ENCODE results near the gene SORBS1. TPM values are rescaled to one million over a fixed set of nuclear protein-coding genes. Genes with fewer than 3 reads are reported as not detected.
A peak's percentile ranks its signal among the peaks of the same experiment; 100 is the strongest.

Gene SORBS1
- total RNA-seq, 1 donor from 2014 or later = 703 TPM

DNA sequence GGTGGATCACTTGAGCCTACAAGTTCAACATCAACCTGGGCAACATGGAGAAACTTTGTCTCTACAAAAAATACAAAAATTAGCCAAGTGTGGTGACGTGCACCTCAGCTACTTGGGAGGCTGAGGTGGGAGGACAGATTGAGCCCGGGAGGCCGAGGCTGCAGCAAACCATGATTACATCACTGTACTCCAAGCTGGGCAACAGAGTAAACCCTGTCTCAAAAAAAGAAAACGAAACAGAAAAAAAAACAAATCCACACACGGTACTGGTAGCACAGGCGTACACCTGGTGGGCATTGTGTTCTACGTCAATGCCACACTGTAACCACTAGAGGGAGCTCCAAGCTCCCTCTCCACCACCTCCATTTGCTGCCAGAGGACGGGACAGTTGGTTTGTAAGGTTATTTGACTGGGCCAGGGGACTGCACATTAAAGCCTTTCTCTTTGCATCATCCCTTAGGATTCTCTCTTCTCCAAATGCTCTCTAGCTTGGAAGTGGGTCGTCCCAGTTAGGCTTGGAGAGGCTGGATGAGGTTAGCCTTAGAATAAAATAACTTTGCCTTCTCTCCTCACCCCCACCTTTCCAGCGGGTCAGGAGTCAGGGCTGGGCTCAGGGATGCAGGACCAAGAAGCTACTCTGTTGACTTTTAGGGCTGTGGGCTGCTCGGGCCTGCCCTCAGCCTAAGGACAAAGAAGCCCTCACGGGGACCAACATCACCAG is 130.8 kb downstream of the SORBS1 start:
- ATAC-seq = peak; percentile 74
- intact Hi-C loops (cut with micrococcal nuclease) = no loop called here

DNA sequence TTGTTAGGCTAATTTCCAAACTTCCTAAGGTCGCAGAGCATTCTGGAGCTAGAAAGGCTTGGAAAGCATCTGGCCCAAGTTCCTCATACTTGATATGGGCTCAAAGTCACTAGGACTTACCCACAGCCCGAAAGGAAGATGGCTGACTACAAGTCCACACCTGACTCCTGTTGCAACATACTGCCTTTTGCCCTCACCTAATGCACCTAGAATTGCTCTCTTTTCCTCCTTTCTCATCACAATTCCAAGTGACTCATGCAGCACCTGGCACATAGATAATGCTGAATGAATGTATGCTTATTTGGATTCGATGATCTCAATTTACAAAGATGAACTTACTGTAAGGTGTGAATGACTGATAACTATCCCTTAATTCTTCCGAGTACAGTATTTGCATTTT is 131.5 kb downstream of the SORBS1 start:
- intact Hi-C loops (cut with micrococcal nuclease) = loop anchor here (5.0 to 10.0 kb wide), 2 partner anchors 55 to 173 kb away; no protein-coding TSS in a partner anchor
- no peak for ATAC-seq
- DNase-seq = no peak

More for the DNA sequence above, 130.8 kb downstream of the SORBS1 start:
- DNase-seq = no peak

DNA sequence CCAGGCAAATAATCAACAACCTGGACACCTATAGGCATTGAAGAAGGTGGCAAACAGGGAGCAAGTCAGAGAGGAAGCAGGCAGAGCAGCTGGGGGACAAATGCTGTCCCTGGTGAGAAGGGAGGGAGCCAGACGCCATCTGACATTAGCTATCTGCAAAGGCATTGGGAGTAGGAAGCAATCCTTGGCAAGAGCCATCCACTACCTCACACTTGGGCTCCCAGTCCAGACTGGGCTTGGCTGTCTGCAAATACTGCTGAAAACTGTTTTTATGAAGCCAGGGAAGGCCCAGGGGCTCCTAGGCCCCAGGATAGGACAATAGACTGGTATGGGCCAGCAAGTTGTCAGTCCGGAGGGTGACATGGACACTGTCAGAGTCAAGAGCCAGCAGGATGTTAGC is 132.5 kb downstream of the SORBS1 start:
- intact Hi-C loops (cut with micrococcal nuclease) = loop anchor here (5.0 to 10.0 kb wide), 2 partner anchors 54 to 174 kb away; no protein-coding TSS in a partner anchor
- DNase-seq = peak; percentile 53
- peak; percentile 66 for ATAC-seq

GRCh38 chr10:95426482-95426881 is 134.7 kb downstream of the SORBS1 start:
- intact Hi-C loops (cut with micrococcal nuclease) = loop anchor here (5.0 to 10.0 kb wide), 2 partner anchors 52 to 176 kb away; no protein-coding TSS in a partner anchor
- ATAC-seq (no peak), DNase-seq (no peak)

DNA sequence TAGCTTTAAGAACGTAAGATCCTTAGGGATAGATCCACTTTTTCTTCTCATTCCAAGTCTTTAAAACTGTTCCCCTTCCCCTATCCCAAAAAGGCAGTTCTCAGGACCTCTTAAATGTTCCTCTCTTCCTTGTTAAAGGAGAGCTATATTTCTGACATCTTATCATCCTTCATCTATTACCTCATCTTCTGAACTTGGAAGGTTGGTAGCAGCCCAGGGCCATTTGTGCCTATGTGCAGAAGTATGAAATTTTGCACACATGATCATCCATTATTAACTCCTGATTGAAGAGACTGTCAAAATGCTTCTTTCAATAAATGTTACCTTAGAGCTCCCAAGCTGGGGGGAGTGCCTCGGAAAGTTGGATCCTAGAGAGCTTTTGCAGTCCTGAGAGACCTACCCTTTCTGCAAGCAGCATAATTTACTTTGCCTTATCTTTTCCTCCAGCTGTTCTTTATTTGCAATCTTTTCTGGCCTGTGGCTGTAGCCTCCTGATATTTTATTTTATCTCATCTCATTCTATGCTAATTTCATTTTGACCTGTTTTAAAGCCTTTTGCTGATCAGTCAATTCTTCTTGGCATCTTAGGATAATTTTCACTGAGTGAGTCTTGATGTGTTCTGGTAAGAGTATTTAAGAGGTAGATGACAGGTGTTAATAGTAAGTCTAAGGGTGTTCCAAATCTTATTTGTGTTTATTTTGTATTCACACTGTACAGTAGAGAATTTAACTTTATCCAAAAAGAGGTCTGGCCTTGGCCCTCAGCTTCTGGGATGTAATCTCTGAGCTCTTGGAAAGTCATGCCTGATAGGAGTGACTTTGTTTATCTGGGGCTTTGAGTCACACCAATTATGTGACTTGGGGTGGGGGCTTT is 135.3 kb downstream of the SORBS1 start:
- ATAC-seq (no peak), DNase-seq (no peak)
- intact Hi-C loops (cut with micrococcal nuclease) = loop anchor here (5.0 to 10.0 kb wide), 2 partner anchors 51 to 176 kb away; no protein-coding TSS in a partner anchor

DNA sequence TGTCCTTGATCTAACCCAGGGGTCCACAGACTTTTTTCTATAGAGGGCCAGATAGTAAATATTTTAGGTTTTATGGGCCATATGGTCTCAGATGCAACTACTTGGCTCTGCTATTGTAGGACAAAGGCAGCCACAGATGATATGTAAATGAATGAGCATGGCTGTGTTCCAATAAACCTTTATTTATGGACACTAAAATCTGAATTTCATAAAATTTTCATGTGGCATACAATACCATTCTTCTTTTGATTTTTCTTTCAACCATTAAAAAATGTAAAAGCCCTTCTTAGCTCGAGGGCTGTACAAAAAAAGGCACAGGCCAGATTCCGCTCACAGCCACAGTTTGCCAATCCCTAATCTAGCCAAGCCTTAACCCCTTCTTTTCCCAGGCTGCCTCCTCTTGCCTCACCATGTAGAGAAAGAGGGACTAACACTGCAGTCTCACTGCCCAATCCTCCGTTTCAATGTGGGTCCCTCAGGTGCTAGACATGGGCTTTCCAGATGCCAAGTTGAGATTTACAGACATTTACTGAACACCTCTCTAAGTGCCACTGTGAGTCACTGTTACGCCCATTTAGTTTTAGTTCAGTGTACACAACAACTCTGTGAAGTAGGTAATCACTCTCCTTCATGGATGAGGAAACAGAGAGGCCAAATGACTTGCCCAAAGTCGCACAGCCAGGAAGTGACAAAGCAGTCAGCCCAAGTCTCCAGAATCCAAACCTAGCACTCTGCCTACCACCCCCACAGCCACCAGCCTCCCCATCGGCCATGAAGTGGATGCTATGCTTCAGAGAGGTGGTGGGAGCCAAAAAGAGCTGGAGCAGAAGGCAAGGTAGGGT is 137.8 kb downstream of the SORBS1 start:
- intact Hi-C loops (cut with micrococcal nuclease) = loop anchor here (10.0 kb wide), 1 partner anchor 49 kb away; no protein-coding TSS in a partner anchor
- ATAC-seq = peak; percentile 30
- DNase-seq = no peak

GRCh38 chr10:95422233-95422632 is 138.9 kb downstream of the SORBS1 start:
- peak; percentile 10 for ATAC-seq
- intact Hi-C loops (cut with micrococcal nuclease) = loop anchor here (10.0 kb wide), 1 partner anchor 47 kb away; no protein-coding TSS in a partner anchor
- DNase-seq = no peak

- intact Hi-C loops (cut with micrococcal nuclease) = loop anchor here (10.0 kb wide), 1 partner anchor 47 kb away; no protein-coding TSS in a partner anchor
- ATAC-seq = no peak
- DNase-seq = no peak
Observed at GRCh38 chr10:95421782-95422181, 139.4 kb downstream of the SORBS1 start.

GRCh38 chr10:95419399-95419798 is 141.8 kb downstream of the SORBS1 start:
- no peak for ATAC-seq
- intact Hi-C loops (cut with micrococcal nuclease) = no loop called here
- no peak for DNase-seq

GRCh38 chr10:95416973-95417372 is 144.2 kb downstream of the SORBS1 start:
- ATAC-seq = no peak
- DNase-seq = no peak

GRCh38 chr10:95416270-95416669 is 144.9 kb downstream of the SORBS1 start:
- ATAC-seq (no peak), DNase-seq (no peak)
- intact Hi-C loops (cut with micrococcal nuclease) = no loop called here

More at GRCh38 chr10:95416973-95417372, 144.2 kb downstream of the SORBS1 start:
- intact Hi-C loops (cut with micrococcal nuclease) = no loop called here

DNA sequence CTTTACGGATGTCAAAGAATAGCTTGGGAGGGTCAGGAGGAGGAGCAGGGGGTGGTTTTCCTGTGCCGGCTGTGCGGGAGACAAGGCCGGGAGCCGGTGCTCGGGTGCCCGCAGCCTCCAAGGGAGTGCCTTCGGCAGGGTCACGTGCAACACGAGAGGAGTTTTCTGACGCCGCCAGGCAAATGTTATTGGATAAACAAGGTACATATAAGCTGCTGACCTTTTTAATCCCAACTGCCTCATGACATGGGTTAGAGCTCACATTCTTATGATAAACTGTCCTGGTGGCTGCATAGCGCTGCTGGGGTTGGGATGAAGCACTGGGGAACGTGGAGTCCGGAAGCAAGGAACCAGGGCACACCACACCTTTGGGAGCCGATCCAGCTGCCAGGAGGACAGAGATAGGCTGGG is 145.5 kb downstream of the SORBS1 start:
- peak; percentile 66 for ATAC-seq

GRCh38 chr10:95414844-95415485 is 146.2 kb downstream of the SORBS1 start:
- ATAC-seq (peak; percentile 82), DNase-seq (peak; percentile 77)
- intact Hi-C loops (cut with micrococcal nuclease) = no loop called here

More for the DNA sequence above, 145.5 kb downstream of the SORBS1 start:
- DNase-seq = peak; percentile 80
- intact Hi-C loops (cut with micrococcal nuclease) = no loop called here

GRCh38 chr10:95414016-95414830 is 146.9 kb downstream of the SORBS1 start:
- peak; percentile 59 for ATAC-seq
- peak; percentile 70 for DNase-seq
- intact Hi-C loops (cut with micrococcal nuclease) = no loop called here

DNA sequence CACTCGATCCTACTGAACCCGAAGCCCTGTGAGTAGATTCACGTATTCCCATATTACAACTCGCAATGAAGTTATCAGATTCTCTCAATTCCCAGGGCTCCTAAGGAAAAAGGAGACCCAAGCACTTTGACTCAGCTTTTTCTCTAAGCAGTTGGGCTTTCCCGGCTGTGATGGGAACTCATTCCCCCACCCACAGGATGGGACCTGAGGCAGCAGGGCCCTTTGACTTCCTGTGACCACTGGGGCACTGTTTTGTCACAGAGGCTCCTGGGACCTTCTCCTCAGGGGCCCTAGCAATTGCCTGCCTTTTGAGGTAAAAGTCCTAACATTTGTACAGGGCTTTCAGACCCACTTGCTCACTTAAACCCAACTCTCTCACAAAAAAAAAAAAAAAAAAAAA is 147.6 kb downstream of the SORBS1 start:
- ATAC-seq = peak; percentile 21
- intact Hi-C loops (cut with micrococcal nuclease) = no loop called here
- no peak for DNase-seq

DNA sequence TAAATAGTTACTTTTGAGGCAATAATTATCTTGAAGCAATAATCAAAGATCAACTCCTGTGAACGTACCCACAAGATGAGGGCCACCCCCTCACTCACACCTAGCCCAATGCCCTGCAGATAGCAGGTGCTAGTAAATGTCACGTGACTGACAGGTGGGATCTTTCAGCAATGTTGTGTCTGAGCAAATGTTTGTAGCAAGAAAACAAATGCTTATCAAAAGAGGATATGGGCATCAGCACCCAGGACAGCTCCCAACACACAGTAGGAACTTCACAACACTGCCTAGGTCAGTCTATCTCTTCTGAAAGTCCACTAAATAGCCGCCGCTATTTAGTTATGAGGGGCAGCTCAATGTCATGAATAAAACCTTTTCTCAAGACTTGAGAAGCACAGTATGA is 149.5 kb downstream of the SORBS1 start:
- no peak for DNase-seq
- ATAC-seq = no peak
- intact Hi-C loops (cut with micrococcal nuclease) = no loop called here

- intact Hi-C loops (cut with micrococcal nuclease) = no loop called here
- ATAC-seq (no peak), DNase-seq (no peak)
Observed at GRCh38 chr10:95408983-95409873, 151.9 kb downstream of the SORBS1 start.

All from left ventricle myocardium superior (tissue), 1 donor.